H1 (cell line): Measurements from ENCODE around the gene SRRT.

Source experiments
- CEBPB ChIP-seq: IDR thresholded peaks from 2 replicates; pipeline ENCODE4 v1.6.1; 2012; ENCODE audit warnings: low read depth, low read length
- EP300 ChIP-seq, 2 experiments: IDR thresholded peaks; 1 replicate in 1 of 2; 2 replicates in 1 of 2; pipeline ENCODE4 v1.6.1; 2011 to 2012; ENCODE audit warnings: low read depth in 2 of 2, low read length in 2 of 2, mild to moderate bottlenecking in 2 of 2, borderline replicate concordance in 1 of 2, inconsistent platforms in 1 of 2, moderate library complexity in 1 of 2
- EZH2 ChIP-seq: fragments of 200-600 bp; sonication (generic); IDR thresholded peaks from 2 replicates; pipeline ENCODE4 v1.7.1; 2012; ENCODE audit warnings: low read depth, mild to moderate bottlenecking, moderate library complexity, low read length, inconsistent platforms; ENCODE audit not compliant: severe bottlenecking
- POLR2A ChIP-seq, 2 experiments: IDR thresholded peaks; 1 replicate in 1 of 2; 2 replicates in 1 of 2; pipeline ENCODE4 v1.6.1; 2011; ENCODE audit warnings: low read depth in 2 of 2, low read length in 2 of 2, mild to moderate bottlenecking in 2 of 2; ENCODE audit errors: control extremely low read depth in 1 of 2
- ZNF274 ChIP-seq: IDR thresholded peaks from 2 replicates; pipeline ENCODE4 v1.7.0; 2012; ENCODE audit warnings: low read length, borderline replicate concordance; ENCODE audit errors: extremely low read depth
- TF ChIP-seq, protein P1 (sequence below): IDR thresholded peaks from 2 replicates; pipeline ENCODE4 v1.6.1; 2011; ENCODE audit warnings: low read depth, mild to moderate bottlenecking, low read length; ENCODE audit not compliant: insufficient read depth
- TF ChIP-seq, protein P2 (sequence below): IDR thresholded peaks from 2 replicates; pipeline ENCODE4 v1.6.1; 2011; ENCODE audit warnings: low read length, improper control_type of control experiment

DNA sequence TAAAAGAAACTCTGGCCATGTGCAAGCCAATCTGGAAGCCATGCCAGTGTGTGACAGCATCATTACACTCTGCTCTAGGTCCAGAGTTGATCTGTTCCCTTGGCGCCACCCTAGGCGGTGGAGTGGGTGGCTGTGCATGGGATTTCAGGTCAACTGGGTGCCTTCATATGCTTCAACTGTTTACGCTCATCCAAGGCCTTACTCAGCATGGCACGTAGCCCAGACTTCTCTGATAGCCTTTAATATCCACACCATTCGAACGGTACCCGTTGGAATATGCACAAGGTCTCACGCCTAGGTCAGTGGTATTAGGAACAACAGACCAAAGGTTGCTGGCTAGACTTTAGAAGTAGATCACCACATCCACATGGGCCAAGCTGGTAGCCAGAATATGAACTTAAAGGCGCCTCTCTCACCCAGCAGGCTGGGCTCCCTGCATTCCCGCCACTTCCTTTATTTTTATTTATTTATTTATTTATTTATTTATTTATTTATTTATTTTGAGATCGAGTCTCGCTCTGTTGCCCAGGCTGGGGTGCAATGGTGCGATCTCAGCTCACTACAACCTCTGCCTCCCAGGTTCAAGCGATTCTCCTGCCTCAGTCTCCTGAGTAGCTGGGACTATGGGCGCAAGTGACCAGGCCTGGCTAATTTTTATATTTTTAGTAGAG, 39.4 kb downstream of the SRRT start:
- TF ChIP-seq ZNF274 (no peak), EZH2 (no peak), EP300 (IDR thresholded peaks at IDR 0.05; ENCODE audit: borderline replicate concordance in 1 of 2, low read depth in 2 of 2, low read length in 2 of 2) (no peak), POLR2A (IDR thresholded peaks at IDR 0.05; ENCODE audit: control extremely low read depth in 1 of 2, low read depth in 2 of 2, low read length in 2 of 2) (no peak), CEBPB (no peak)
- TF ChIP-seq, protein P1, sequence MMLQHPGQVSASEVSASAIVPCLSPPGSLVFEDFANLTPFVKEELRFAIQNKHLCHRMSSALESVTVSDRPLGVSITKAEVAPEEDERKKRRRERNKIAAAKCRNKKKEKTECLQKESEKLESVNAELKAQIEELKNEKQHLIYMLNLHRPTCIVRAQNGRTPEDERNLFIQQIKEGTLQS = no peak
- TF ChIP-seq, protein P2, sequence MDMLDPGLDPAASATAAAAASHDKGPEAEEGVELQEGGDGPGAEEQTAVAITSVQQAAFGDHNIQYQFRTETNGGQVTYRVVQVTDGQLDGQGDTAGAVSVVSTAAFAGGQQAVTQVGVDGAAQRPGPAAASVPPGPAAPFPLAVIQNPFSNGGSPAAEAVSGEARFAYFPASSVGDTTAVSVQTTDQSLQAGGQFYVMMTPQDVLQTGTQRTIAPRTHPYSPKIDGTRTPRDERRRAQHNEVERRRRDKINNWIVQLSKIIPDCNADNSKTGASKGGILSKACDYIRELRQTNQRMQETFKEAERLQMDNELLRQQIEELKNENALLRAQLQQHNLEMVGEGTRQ = no peak
